Stimulated activated CD4-positive, alpha-beta T cell treated with anti-CD3 and anti-CD28 coated beads, Interleukin-1b, Interleukin-23, amount 100 ng/mL, for 48 hours (primary cell): ENCODE measurements around the gene KIR2DL1.
"Not testable (repeated sequence)": the region's sequence is repeated elsewhere in the genome, so short reads cannot be mapped to it uniquely, and the experiment has no call there.

Experiments
- DNase-seq: peaks from one replicate; pipeline ENCODE4 v3.0.0-alpha.2; 2020

Gene KIR2DL1

DNA sequence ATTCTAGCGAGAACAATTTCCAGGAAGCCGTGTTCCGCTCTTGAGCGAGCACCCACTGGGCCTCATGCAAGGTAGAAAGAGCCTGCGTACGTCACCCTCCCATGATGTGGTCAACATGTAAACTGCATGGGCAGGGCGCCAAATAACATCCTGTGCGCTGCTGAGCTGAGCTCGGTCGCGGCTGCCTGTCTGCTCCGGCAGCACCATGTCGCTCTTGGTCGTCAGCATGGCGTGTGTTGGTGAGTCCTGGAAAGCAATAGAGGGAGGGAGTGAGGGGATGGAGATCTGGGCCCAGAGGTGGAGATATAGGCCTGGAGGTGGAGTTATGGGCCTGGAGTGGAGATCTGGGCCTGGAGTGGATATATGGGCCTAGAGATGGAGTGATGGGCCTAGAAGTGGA lies at the start of gene KIR2DL1:
TSS of gene KIR2DL1 (plus strand) at position 148 of the 400 bp plus-strand sequence. CDS start at position 206, 58 bp downstream.
- not testable (repeated sequence) for DNase-seq

DNA sequence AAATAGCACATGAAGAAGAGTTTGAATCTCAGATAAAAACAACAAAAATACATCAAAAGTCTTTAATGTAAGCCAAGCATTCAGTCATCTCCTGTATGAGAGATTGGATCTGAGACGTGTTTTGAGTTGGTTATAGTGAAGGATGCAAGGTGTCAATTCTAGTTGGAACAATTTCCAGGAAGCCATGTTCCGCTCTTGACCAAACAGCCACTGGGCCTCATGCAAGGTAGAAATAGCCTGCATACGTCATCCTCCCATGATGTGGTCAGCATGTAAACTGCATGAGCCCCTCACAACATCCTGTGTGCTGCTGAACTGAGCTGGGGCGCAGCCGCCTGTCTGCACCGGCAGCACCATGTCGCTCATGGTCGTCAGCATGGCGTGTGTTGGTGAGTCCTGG lies 45.5 kb upstream of the KIR2DL1 start, which contains the start of gene KIR3DL3:
TSS of gene KIR3DL3 (plus strand) at position 301 of the 400 bp plus-strand sequence. CDS start at position 356, 55 bp downstream.
- no peak for DNase-seq

DNA sequence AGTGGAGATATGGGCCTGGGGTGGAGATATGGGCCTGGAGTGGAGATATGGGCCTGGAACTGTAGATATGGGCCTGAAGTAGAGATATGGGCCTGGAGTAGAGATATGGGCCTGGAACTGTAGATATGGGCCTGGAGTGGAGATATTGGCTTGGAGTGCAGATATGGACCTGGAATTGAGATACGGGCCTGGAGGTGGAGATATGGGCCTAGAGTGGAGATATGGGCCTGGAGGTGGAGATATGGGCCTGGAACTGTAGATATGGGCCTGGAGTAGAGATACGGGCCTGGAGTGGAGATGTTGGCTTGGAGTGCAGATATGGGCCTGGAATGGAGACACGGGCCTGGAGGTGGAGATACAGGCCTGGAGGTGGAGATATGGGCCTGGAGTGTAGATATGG lies 44.9 kb upstream of the KIR2DL1 start:
- DNase-seq: no peak

DNA sequence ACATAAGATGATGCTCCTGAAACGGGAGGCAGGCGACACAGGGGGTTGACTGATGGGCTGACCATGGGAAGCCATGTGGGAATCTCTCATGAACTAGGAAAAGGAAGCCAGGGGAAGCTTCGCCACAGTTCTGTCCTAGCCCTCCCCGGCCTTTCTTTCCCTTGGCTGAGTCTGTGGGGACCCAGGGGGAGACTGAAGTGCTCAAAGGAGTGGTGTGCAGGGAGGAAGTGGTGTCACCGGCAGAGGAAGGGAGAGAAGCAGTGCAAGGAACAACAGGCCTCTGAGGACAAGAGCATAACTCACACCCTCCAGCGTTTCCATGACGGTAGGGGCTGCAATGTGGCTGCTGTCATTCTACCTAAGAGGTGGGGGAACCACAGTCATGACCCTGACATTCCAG lies 44.3 kb upstream of the KIR2DL1 start:
- no peak for DNase-seq

DNA sequence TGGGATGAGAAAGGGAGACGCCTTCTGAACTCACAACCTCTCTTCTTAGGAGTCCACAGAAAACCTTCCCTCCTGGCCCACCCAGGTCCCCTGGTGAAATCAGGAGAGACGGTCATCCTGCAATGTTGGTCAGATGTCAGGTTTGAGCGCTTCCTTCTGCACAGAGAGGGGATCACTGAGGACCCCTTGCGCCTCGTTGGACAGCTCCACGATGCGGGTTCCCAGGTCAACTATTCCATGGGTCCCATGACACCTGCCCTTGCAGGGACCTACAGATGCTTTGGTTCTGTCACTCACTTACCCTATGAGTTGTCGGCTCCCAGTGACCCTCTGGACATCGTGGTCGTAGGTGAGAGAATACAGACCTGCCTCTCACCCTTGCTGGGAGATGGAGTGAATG lies 42.0 kb upstream of the KIR2DL1 start:
- DNase-seq: no peak

DNA sequence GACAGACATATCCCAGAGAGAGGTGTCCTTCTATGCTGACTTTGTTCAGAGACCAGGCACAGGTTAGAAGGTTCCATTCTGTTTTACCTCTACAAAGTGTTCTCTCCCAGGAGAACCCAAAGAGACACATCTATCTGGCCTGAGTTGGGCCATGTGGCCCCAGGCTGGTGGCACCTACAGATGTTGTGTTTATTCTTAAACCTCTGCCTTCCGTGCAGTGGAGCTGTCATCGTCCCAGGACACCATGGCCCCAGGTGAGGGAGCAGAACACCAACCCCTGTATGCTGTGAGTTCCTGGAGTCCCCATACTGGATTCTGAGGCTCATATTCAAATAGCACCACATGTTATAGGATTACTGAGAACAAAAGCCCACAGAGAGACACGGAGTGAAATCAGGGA lies 41.4 kb upstream of the KIR2DL1 start:
- DNase-seq: no peak

DNA sequence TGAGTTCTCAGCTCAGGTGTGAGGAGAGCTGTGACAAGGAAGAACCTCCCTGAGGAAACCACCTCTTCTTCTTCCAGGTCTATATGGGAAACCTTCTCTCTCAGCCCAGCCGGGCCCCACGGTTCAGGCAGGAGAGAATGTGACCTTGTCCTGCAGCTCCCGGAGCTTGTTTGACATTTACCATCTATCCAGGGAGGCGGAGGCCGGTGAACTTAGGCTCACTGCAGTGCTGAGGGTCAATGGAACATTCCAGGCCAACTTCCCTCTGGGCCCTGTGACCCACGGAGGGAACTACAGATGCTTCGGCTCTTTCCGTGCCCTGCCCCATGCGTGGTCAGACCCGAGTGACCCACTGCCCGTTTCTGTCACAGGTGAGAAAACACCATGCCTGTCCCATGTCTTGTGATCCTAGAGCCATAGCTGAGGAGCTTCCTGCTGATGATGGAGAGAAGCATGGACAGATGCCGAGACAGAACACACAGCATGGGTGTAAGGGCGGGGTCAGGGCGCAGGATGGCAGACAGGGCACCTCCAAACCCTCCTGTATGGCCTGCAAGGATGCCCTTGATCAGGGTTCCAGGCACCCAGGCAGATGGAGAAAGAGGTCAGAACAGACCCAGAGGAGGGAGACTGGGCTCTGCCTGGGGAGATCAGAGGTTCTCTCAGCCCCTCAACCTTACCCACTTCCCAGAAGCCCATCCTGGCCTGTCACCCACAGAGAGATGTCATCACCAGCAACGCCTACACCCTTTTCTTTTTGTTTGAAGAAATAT lies 40.0 kb upstream of the KIR2DL1 start:
- no peak for DNase-seq

DNA sequence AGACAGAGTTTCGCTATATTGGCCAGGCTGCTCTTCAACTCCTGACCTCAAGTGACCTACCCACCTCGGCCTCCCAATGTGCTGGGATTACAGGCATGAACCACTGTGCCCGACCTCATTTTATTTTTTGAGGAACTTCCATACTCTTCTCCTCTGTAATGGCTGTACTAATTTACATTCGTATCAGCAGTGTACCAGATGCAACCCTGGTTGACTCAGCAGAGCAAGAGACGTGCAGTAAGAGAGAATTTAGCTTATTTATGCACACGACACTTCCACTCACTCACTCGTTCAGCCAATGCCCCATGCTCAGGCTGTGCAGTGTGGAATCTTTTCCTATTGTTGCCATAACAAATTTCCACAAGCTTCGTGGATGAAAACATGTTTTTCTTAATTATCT lies 38.4 kb upstream of the KIR2DL1 start:
- no peak for DNase-seq

DNA sequence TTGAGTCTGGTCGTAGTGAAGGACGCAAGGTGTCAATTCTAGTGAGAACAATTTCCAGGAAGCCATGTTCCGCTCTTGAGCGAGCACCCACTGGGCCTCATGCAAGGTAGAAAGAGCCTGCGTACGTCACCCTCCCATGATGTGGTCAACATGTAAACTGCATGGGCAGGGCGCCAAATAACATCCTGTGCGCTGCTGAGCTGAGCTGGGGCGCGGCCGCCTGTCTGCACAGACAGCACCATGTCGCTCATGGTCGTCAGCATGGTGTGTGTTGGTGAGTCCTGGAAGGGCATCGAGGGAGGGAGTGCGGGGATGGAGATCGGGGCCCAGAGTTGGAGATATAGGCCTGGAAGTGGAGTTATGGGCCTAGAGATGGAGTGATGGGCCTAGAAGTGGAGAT lies 31.3 kb upstream of the KIR2DL1 start, which contains the start of gene KIR2DL3:
TSS of gene KIR2DL3 (plus strand) at position 208 of the 400 bp plus-strand sequence. CDS start at position 241, 33 bp downstream.
- not testable (repeated sequence) for DNase-seq

DNA sequence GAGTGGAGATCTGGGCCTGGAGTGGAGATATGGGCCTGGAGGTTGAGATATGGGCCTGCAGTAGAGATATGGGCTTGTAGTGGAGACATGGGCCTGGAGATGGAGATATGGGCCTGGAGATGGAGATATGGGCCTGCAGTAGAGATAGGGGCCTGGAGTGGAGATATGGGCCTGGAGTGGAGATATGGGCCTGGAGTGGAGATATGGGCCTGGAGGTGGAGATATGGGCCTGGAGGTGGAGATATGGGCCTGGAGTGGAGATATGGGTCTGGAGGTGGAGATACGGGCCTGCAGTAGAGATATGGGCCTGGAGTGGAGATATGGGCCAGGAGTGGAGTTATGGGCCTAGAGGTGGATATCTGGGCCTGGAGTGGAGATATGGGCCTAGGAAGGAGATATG lies 30.9 kb upstream of the KIR2DL1 start:
- DNase-seq: no peak

DNA sequence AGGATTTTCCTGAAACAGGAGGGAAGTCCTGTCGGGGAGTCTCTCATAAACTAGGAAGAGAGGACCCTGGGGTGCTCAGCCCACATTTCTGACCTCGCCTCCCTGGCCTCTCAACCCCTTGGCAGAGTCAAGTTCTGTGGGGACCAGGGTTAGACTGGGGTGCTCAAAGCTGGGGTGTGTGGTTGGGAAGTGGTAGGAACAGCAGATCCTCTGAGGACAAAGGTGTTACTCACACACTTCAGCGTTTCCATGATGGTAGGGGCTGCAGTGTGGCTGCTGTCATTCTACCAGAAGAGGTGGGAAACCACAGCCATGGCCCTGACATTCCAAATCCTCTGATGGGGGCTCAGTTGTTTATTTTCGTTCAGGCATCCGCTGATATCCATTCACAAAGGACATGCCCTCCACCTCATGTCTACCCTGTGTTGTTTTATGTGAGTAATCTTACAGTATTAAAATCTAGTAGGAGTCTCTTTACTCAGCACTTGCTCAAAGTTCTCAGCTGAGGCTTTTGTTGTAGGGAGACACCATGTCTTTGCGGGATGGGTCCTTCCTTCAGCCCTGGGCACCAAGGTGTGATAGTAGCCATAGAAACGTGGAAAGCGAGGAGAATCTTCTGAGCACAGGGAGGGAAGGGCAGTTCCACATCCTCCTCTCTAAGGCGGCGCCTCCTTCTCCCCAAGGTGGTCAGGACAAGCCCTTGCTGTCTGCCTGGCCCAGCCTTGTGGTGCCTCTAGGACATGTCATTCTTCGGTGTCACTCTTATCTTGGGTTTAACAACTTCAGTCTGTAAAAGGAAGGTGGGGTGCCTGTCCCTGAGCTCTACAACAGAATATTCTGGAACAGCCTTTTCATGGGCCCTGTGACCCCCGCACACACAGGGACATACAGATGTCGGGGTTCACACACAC lies 29.8 kb upstream of the KIR2DL1 start:
- no peak for DNase-seq

DNA sequence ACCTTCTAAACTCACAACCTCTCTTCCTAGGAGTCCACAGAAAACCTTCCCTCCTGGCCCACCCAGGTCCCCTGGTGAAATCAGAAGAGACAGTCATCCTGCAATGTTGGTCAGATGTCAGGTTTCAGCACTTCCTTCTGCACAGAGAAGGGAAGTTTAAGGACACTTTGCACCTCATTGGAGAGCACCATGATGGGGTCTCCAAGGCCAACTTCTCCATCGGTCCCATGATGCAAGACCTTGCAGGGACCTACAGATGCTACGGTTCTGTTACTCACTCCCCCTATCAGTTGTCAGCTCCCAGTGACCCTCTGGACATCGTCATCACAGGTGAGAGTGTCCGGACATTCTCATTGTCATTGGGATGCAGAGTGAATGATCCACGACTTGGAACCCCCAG lies 27.6 kb upstream of the KIR2DL1 start:
- DNase-seq: not testable (repeated sequence)

DNA sequence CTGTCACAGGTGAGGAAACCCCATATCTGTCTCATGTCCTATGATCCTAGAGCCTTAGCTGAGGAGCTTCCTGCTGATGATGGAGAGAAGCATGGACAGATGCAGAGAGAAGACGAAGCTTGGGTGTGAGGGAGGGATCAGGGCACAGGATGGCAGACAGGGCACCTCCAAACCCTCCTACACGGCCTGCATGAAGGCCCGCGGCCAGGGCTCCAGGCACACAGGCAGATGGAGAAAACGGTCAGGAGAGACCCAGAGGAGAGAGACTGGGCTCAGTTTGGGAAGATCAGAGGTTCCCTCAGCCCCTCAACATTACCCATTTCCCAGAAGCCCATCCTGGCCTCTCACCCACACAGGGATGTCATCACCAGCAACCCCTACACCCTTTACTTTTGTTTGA lies 25.5 kb upstream of the KIR2DL1 start:
- DNase-seq: not testable (repeated sequence)

DNA sequence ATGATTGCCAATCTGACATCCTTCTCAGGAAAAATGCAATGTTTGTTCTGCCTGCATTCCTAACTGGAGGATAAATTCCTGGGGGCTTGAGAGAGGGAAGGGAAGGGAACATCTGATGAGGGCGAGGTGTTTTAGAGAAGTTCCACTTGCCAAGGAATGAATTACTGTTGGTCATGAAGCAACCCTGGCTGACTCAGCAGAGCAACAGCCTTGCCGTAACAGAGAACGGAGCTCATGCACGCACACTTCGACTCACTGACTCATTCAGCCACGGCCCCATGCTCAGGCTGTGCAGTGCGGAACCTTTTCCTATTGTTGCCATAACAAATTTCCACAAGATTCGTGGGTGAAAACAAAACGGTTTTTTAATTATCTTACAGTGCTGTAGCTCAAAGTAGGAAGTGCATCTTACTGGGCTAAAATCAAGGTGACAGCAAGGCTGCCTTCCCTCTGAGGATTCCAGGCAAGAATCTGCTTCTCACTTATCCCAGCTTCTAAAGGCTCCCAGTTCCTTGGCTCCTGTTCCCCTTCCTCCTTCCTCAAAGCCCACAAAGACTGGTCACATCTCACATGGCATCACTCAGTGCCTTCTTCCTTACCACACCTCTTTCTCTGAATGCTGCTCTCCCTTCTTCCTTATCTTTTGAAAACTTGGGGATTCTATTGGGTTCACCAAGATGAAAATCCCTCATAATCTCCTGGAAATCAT lies 21.8 kb upstream of the KIR2DL1 start:
- DNase-seq: not testable (repeated sequence)

DNA sequence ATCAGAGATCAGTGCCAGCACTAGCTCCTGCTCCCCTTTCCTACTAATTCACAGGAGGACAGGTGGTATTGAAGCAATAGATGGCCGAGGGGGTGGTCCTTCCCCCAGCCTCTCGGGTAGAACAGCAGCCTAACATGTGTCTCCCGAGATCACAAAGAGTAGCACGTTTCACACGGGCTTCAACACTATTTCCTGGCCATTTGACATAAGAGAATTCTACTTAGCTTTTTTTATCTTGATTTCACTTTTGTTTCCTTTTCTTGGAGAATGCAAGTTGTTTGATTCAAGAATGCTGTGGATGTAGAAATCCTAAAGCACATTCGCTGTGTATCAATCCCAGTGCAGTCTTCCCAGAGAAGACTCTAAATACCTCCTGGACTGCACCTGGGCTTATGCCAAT lies 19.3 kb upstream of the KIR2DL1 start:
- not testable (repeated sequence) for DNase-seq

DNA sequence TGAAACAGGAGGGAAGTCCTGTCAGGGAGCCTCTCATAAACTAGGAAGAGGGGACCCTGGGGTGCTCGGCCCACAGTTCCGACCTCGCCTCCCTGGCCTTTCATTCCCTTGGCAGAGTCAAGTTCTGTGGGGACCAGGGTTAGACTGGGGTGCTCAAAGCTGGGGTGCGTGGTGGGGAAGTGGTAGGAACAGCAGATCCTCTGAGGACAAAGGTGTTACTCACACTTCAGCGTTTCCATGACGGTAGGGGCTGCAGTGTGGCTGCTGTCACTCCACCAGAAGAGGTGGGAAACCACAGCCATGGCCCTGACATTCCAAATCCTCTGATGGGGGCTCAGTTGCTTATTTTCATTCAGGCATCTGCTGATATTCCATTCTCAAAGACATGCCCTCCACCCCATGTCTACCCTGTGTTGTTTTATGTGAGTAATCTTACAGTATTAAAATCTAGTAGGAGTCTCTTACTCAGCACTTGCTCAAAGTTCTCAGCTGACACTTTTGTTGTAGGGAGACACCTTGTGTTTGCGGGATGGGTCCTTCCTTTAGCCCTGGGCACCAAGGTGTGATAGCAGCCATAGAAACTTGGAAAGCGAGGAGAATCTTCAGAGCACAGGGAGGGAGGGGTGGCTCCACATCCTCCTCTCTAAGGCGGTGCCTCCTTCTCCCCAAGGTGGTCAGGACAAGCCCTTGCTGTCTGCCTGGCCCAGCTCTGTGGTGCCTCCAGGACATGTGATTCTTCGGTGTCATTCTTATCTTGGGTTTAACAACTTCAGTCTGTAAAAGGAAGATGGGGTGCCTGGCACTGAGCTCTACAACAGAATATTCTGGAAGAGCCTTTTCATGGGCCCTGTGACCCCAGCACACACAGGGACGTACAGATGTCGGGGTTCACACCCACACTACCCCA lies 13.1 kb upstream of the KIR2DL1 start:
- not testable (repeated sequence) for DNase-seq

DNA sequence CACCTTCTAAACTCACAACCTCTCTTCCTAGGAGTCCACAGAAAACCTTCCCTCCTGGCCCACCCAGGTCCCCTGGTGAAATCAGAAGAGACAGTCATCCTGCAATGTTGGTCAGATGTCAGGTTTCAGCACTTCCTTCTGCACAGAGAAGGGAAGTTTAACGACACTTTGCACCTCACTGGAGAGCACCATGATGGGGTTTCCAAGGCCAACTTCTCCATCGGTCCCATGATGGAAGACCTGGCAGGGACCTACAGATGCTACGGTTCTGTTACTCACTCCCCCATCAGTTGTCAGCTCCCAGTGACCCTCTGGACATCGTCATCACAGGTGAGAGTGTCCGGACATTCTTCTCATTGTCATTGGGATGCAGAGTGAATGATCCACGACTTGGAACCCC lies 11.0 kb upstream of the KIR2DL1 start:
- DNase-seq: not testable (repeated sequence)

DNA sequence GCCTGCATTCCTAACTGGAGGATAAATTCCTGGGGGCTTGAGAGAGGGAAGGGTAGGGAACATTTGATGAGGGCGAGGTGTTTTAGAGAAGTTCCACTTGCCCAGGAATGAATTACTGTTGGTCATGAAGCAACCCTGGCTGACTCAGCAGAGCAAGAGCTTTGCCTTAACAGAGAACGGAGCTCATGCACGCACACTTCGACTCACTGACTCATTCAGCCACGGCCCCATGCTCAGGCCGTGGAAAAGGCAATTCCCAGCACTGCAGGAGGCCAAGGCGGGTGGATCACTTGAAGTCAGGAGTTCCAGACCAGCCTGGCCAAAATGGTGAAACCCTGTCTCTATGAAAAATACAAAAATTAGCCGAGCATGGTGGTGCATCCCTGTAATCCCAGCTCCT lies 5.4 kb upstream of the KIR2DL1 start:
- not testable (repeated sequence) for DNase-seq

DNA sequence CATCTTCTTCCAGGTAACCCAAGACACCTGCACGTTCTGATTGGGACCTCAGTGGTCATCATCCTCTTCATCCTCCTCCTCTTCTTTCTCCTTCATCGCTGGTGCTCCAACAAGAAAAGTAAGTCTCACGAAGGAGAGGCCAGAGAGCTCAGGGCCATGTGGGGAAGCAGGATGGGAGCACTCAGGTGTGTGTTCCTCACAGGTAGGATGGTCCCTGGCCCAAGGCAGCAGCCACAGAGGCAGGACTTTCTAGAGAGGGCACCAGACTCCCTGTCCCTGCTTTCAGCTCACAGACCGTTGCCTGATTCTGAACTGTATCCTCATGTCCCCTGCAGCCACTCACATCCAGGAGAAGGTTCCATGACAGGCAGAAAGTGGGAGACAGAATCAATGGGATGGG lies 3.1 kb upstream of the KIR2DL1 start:
- DNase-seq: not testable (repeated sequence)

DNA sequence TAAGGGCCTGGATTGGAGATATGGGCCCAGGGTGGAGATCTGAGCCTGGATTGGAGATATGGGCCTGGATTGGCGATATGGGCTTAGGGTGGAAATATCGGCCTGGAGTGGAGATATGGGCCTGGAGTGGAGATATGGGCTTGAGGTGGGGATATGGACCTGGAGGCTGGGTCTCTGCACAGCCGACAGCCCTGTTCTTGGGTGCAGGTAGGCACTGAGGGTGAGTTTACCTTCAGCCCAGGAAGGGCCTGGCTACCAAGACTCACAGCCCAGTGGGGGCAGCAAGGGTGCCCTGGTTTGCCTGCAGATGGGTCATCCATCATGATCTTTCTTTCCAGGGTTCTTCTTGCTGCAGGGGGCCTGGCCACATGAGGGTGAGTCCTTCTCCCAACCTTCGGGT lies 918 bp downstream of the KIR2DL1 start:
- DNase-seq: not testable (repeated sequence)

DNA sequence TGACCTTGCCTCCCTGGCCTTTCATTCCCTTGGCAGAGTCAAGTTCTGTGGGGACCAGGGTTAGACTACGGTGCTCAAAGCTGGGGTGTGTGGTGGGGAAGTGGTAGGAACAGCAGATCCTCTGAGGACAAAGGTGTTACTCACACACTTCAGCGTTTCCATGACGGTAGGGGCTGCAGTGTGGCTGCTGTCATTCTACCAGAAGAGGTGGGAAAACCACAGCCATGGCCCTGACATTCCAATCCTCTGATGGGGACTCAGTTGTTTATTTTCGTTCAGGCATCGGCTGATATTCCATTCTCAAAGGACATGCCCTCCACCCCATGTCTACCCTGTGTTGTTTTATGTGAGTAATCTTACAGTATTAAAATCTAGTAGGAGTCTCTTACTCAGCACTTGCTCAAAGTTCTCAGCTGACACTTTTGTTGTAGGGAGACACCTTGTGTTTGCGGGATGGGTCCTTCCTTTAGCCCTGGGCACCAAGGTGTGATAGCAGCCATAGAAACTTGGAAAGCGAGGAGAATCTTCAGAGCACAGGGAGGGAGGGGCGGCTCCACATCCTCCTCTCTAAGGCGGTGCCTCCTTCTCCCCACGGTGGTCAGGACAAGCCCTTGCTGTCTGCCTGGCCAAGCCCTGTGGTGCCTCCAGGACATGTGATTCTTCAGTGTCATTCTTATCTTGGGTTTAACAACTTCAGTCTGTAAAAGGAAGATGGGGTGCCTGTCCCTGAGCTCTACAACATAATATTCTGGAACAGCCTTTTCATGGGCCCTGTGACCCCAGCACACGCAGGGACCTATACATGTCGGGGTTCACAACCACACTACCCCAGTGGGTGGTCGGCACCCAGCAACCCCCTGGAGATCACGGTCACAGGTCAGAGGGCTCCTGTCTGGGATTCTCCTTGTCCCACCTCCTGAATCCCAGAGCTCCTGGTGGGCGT lies 1.7 kb downstream of the KIR2DL1 start:
- DNase-seq: not testable (repeated sequence)
